HFF-Myc (cell line): Measurements from ENCODE around the gene KRTAP5-3.

Experiments
- DNase-seq: peaks from one replicate; pipeline ENCODE4 v3.0.0-alpha.2; 2011; ENCODE audit warnings: low read depth; ENCODE audit errors: extremely low read depth
- H3K4me3 ChIP-seq: replicated peaks from 2 replicates; pipeline ENCODE4 v1.5.1; 2011; ENCODE audit warnings: low read depth, mild to moderate bottlenecking, control low read depth, low read length
- CTCF ChIP-seq: IDR thresholded peaks from 2 replicates; pipeline ENCODE4 v1.5.1; 2012; ENCODE audit warnings: mild to moderate bottlenecking, low read depth, low read length, control low read depth; ENCODE audit errors: missing control alignments

Gene KRTAP5-3

GRCh38 chr11:1559111-1559951 lies 48.9 kb downstream of the KRTAP5-3 start:
- H3K4me3 ChIP-seq: no peak overlapping the region
- DNase-seq: no peak
- no peak for TF ChIP-seq CTCF

- H3K4me3 ChIP-seq: no peak overlapping the region
- no peak for DNase-seq
- TF ChIP-seq CTCF: no peak
Observed at GRCh38 chr11:1558775-1559110, 49.5 kb downstream of the KRTAP5-3 start.

- DNase-seq: no peak
- no peak for TF ChIP-seq CTCF
- H3K4me3 ChIP-seq: no peak overlapping the region
Observed at GRCh38 chr11:1557904-1558774, 50.1 kb downstream of the KRTAP5-3 start.
